ENCODE measurements around the gene FNDC3B. TPM values are rescaled to one million over a fixed set of nuclear protein-coding genes. Genes with fewer than 3 reads are reported as not detected.
A peak's percentile ranks its signal among the peaks of the same experiment; 100 is the strongest.

FNDC3B gene
- total and polyA plus RNA-seq, 7 donors: 16.2 to 93.9 (median 50.3) TPM

- TF ChIP-seq CTCF (IDR thresholded peaks at IDR 0.05) (no peak), EP300 (IDR thresholded peaks at IDR 0.05) (no peak), POLR2A (IDR thresholded peaks at IDR 0.05) (no peak), POLR2AphosphoS5 (IDR thresholded peaks at IDR 0.05) (no peak)
- H3K4me1 ChIP-seq: no peaks in the 10 kb centered on the region
- no peak overlapping the region for H3K4me3 ChIP-seq
- no peak for DNase-seq
- no peaks in the 10 kb centered on the region for H3K36me3 ChIP-seq
- H3K27me3 ChIP-seq: no peaks in the 10 kb centered on the region
- intact Hi-C loops (cut with DNase I): no loop called here
- H3K27ac ChIP-seq: no peak overlapping the region
- no peaks in the 10 kb centered on the region for H3K9me3 ChIP-seq
- 83 to 84% methylated on average over 2 of the region's 2 CpGs for WGBS, 2 donors
These were observed 9.2 kb upstream of the FNDC3B start for GRCh38 chr3:172030181-172030580.

GRCh38 chr3:172031996-172032395 is 7.4 kb upstream of the FNDC3B start:
- no peaks in the 10 kb centered on the region for H3K4me1 ChIP-seq
- TF ChIP-seq EP300 (IDR thresholded peaks at IDR 0.05) (no peak), POLR2A (IDR thresholded peaks at IDR 0.05) (no peak), POLR2AphosphoS5 (IDR thresholded peaks at IDR 0.05) (no peak), CTCF (IDR thresholded peaks at IDR 0.05) (no peak)
- intact Hi-C loops (cut with DNase I): no loop called here

GRCh38 chr3:172033396-172033795 is 6.0 kb upstream of the FNDC3B start:
- Histone ChIP-seq H3K4me3 (no peak overlapping the region), H3K27me3 (no peaks in the 10 kb centered on the region), H3K4me1 (peaks cover 0 to 2% (median 0%) of the 10 kb centered on the region in 4 donors), H3K36me3 (no peaks in the 10 kb centered on the region), H3K27ac (no peak overlapping the region), H3K9me3 (no peaks in the 10 kb centered on the region)
- intact Hi-C loops (cut with DNase I): no loop called here
- WGBS, 2 donors: 85 to 90% methylated on average over 2 of the region's 2 CpGs
- no peak for DNase-seq
- no peak for TF ChIP-seq EP300 (IDR thresholded peaks at IDR 0.05)
- no peak for TF ChIP-seq POLR2A (IDR thresholded peaks at IDR 0.05)
- TF ChIP-seq CTCF (IDR thresholded peaks at IDR 0.05): no peak

More at GRCh38 chr3:172031996-172032395, 7.4 kb upstream of the FNDC3B start:
- H3K27me3 ChIP-seq: no peaks in the 10 kb centered on the region
- no peak for DNase-seq
- no peaks in the 10 kb centered on the region for H3K9me3 ChIP-seq
- 81 to 87% methylated on average over 3 of the region's 3 CpGs for WGBS, 2 donors
- no peaks in the 10 kb centered on the region for H3K36me3 ChIP-seq
- H3K27ac ChIP-seq: no peak overlapping the region
- H3K4me3 ChIP-seq: no peak overlapping the region

GRCh38 chr3:172034786-172035685 is 4.3 kb upstream of the FNDC3B start:
- WGBS, 2 donors: 73 to 86% methylated on average over 9 of the region's 9 CpGs
- H3K27me3 ChIP-seq: no peaks in the 10 kb centered on the region
- H3K4me3 ChIP-seq: no peak overlapping the region
- no peak overlapping the region for H3K27ac ChIP-seq
- intact Hi-C loops (cut with DNase I): loop anchor here (5.0 kb wide), 1 partner anchor 307 kb away; no protein-coding TSS in a partner anchor
- TF ChIP-seq POLR2A (IDR thresholded peaks at IDR 0.05) (no peak), POLR2AphosphoS5 (IDR thresholded peaks at IDR 0.05) (no peak), EP300 (IDR thresholded peaks at IDR 0.05) (no peak), CTCF (IDR thresholded peaks at IDR 0.05) (peak; percentile 44 to 62 (median 54))
- H3K36me3 ChIP-seq: no peaks in the 10 kb centered on the region
- H3K9me3 ChIP-seq: no peaks in the 10 kb centered on the region
- no peak for DNase-seq
- peaks cover 0 to 10% (median 2%) of the 10 kb centered on the region in 4 donors for H3K4me1 ChIP-seq
